ENCODE results near the gene DOCK10.

DOCK10 gene

GRCh38 chr2:224813578-224813977, 228.7 kb downstream of the DOCK10 start:
- TF ChIP-seq EGR1 (IDR thresholded peaks at IDR 0.05): no peak

- TF ChIP-seq RAD21 (IDR thresholded peaks at IDR 0.05; ENCODE audit: low read depth): no peak
Observed at GRCh38 chr2:224807153-224807964, 234.9 kb downstream of the DOCK10 start.

DNA sequence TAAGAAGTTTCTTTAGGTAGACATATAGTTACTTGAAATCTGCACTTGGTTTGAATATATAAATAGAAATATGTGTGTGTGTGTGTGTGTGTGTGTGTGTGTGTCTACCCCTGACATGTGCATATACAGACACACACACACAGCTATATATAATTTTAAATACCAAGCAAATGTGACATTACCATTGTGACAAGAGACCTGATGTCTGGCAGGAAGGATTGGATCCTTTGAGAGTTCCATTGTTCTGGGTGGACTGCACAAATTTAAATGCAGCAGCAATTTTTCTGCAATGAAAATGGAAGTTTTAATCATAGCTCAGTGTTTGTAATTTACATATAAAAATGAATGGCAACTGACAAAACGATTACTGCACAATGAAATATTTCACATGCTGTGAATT, 238.3 kb downstream of the DOCK10 start:
- TF ChIP-seq USF1 (IDR thresholded peaks at IDR 0.05) (no peak), MAX (IDR thresholded peaks at IDR 0.05) (no peak), ZBTB7A (IDR thresholded peaks at IDR 0.05; ENCODE audit: low read depth) (no peak), CEBPB (IDR thresholded peaks at IDR 0.05) (no peak), CREB1 (IDR thresholded peaks at IDR 0.05; ENCODE audit: low read depth) (no peak), FOXM1 (IDR thresholded peaks at IDR 0.05; ENCODE audit: borderline replicate concordance, low read depth) (no peak), RAD21 (IDR thresholded peaks at IDR 0.05; ENCODE audit: low read depth) (no peak), TAF1 (IDR thresholded peaks at IDR 0.05; ENCODE audit: low read depth) (no peak), NFIC (IDR thresholded peaks at IDR 0.05) (no peak), YY1 (IDR thresholded peaks at IDR 0.05; ENCODE audit: low read depth) (no peak), TCF12 (IDR thresholded peaks at IDR 0.05; ENCODE audit: low read depth) (no peak)

GRCh38 chr2:224802407-224802806, 239.9 kb downstream of the DOCK10 start:
- TF ChIP-seq RAD21 (IDR thresholded peaks at IDR 0.05; ENCODE audit: low read depth) (no peak), EGR1 (IDR thresholded peaks at IDR 0.05) (no peak), YY1 (IDR thresholded peaks at IDR 0.05; ENCODE audit: low read depth) (no peak), USF1 (IDR thresholded peaks at IDR 0.05) (no peak), TCF12 (IDR thresholded peaks at IDR 0.05; ENCODE audit: low read depth) (no peak), CREB1 (IDR thresholded peaks at IDR 0.05; ENCODE audit: low read depth) (no peak), ZBTB7A (IDR thresholded peaks at IDR 0.05; ENCODE audit: low read depth) (no peak), EP300 (IDR thresholded peaks at IDR 0.05; ENCODE audit: borderline replicate concordance) (no peak), TAF1 (IDR thresholded peaks at IDR 0.05; ENCODE audit: low read depth) (no peak), MAX (IDR thresholded peaks at IDR 0.05) (no peak)
- TF ChIP-seq, protein P1, sequence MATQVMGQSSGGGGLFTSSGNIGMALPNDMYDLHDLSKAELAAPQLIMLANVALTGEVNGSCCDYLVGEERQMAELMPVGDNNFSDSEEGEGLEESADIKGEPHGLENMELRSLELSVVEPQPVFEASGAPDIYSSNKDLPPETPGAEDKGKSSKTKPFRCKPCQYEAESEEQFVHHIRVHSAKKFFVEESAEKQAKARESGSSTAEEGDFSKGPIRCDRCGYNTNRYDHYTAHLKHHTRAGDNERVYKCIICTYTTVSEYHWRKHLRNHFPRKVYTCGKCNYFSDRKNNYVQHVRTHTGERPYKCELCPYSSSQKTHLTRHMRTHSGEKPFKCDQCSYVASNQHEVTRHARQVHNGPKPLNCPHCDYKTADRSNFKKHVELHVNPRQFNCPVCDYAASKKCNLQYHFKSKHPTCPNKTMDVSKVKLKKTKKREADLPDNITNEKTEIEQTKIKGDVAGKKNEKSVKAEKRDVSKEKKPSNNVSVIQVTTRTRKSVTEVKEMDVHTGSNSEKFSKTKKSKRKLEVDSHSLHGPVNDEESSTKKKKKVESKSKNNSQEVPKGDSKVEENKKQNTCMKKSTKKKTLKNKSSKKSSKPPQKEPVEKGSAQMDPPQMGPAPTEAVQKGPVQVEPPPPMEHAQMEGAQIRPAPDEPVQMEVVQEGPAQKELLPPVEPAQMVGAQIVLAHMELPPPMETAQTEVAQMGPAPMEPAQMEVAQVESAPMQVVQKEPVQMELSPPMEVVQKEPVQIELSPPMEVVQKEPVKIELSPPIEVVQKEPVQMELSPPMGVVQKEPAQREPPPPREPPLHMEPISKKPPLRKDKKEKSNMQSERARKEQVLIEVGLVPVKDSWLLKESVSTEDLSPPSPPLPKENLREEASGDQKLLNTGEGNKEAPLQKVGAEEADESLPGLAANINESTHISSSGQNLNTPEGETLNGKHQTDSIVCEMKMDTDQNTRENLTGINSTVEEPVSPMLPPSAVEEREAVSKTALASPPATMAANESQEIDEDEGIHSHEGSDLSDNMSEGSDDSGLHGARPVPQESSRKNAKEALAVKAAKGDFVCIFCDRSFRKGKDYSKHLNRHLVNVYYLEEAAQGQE (IDR thresholded peaks at IDR 0.05; ENCODE audit: low read depth): no peak

DNA sequence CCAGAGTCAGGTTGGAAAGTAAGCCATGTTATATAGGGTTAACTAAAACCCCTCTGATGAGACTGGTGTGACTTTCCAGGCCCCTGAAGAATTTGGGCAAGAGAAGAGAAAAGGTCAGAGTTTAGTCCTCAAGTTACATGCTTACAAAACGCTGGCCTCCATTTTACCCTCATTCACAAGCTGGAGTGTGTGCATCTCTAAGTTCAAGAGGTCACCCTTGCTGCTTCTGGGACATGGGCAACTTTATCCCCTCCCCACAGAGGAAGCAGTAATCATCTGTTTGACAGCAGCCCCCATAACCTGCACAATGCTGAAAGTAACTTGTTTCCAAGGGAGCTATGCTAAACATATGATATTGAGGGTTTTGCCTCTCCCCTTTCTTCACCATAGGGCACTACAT, 240.9 kb downstream of the DOCK10 start:
- TF ChIP-seq USF1 (IDR thresholded peaks at IDR 0.05) (no peak), FOXM1 (IDR thresholded peaks at IDR 0.05; ENCODE audit: borderline replicate concordance, low read depth) (no peak), MAX (IDR thresholded peaks at IDR 0.05) (no peak), RAD21 (IDR thresholded peaks at IDR 0.05; ENCODE audit: low read depth) (no peak)

- TF ChIP-seq EP300 (IDR thresholded peaks at IDR 0.05; ENCODE audit: borderline replicate concordance) (no peak), TEAD4 (IDR thresholded peaks at IDR 0.05) (no peak), USF1 (IDR thresholded peaks at IDR 0.05) (no peak), RAD21 (IDR thresholded peaks at IDR 0.05; ENCODE audit: low read depth) (no peak), FOXM1 (IDR thresholded peaks at IDR 0.05; ENCODE audit: borderline replicate concordance, low read depth) (no peak), NFIC (IDR thresholded peaks at IDR 0.05) (no peak), CEBPB (IDR thresholded peaks at IDR 0.05) (no peak)
- TF ChIP-seq, protein P1 (IDR thresholded peaks at IDR 0.05; ENCODE audit: low read depth): no peak
Observed at GRCh38 chr2:224799691-224800090, 242.6 kb downstream of the DOCK10 start.

All from Ishikawa (cell line).